ENCODE results near the gene D2HGDH. TPM values are rescaled to one million over a fixed set of nuclear protein-coding genes. Genes with fewer than 3 reads are reported as not detected.

The D2HGDH gene
- 18.7 and 28.1 TPM in 2 replicates for total RNA-seq (2014; rRNA removed; shearing (Covaris generic); ENCODE audit: low replicate concordance)

DNA sequence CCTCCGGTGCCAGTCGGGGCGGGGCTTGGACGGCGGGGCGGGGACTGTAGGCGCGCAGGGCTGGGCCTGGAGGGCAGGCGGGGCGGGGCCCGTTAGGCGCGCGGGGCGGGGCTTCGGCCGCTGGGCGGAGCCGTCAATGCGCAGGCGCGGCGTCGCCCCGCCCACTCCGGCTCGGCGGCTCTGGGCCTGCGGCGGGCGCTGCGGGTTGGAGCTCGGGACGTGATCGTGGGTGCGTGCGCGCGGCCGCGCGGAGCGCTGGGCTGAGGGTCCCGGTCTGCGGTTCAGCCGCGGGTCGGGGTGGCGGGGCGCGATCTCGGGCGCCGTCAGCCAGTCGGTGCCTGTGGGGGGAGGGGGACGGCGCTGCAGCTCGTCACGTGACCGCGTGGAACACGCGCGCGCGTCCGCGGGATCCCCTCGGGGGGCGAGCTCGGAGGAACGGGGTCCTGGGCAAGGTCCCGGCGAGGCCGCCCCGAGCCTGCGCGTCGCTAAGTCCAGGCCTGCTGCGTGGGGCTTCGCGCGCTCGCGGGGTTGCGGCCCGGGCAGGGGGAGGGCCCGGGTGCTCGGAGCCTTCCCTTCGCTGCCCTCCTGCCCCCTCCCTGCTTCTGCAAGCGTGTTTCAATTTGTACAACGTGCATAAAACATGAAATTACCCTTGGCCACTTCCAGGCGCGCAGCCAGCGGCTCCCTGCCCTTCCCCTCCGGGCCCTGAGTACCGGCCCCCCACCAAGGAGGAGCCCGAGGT lies at the start of gene D2HGDH:
Gene D2HGDH, plus strand, starts transcription at position 164 of the 742 bp plus-strand sequence. CDS start 595 bp downstream, outside the sequence.
- Histone ChIP-seq H3K9me3 (no peaks in the 10 kb centered on the region), H3K36me3 (peaks cover 28% of the 10 kb centered on the region)
- DNase-seq, result peak; percentile 84

DNA sequence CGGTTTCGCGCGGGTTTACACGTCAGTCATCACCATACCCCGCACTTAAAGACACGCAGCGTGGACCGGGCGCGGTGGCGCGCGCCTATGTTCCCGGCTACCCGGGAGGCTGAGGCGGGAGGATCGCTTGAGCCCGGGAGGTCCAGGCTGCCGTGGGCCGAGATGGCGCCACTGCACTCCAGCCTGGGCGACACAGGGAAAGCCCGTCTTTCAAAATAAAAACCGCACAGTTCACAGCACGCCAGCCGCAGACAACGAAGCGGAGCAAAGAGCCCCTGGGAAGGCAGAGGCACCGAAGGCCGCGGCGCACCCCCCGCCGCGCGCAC lies 48.1 kb upstream of the D2HGDH start:
- peaks cover 73% of the 10 kb centered on the region for H3K36me3 ChIP-seq
- no peak for DNase-seq
- peak overlapping the region; percentile 99 for H3K4me3 ChIP-seq
- no peaks in the 10 kb centered on the region for H3K27me3 ChIP-seq
- H3K9me3 ChIP-seq, result no peaks in the 10 kb centered on the region

More for the DNA sequence above, at the start of gene D2HGDH:
- Histone ChIP-seq H3K4me3 (peak within 1 kb of the TSS; percentile 88), H3K27me3 (no peaks in the 10 kb centered on the region)

DNA sequence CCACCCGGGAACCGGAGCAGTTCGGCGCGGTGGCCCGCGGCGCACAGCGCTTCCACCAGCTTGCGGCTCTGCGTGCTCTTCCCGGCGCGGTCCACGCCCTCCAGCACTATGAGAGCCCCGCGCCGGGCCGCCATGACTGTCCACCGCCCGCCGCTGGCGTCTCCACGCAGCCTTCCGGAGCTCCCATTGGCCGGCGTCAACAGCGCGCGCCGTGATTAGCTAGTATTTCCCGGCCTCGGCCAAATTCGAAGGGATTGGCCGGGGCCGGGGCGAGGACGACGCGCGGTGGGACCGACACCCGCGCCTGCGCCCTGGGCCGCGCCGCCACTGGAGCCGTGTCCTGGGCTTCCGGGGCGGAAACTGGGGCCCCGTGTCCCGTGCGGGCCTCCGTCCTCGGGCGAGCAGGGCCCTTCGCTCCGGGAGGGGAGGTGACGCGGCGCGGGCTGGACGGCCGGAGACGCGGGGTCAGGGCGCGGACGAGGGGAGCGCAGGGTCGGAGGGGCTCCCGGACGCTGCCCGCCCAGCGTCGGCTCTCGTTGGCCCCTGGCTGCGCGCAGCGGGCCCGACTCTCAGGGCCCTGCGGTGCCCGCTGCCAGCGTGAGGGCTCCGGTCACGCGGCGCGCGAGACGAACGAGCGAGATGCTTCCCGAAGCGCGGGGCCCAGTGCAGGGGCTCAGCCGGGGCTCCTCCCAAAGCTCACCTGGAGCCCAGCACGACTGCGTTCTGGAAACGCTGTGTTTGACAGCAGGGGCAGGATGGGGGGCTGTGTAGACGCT lies 47.6 kb upstream of the D2HGDH start, which contains the start of gene DTYMK:
Gene DTYMK, minus strand, starts transcription at position 166 of the 776 bp plus-strand sequence. Its CDS starts 32 bp downstream, at position 134.
- peaks cover 73% of the 10 kb centered on the region for H3K36me3 ChIP-seq
- no peaks in the 10 kb centered on the region for H3K27me3 ChIP-seq
- peak within 1 kb of the TSS; percentile 99 for H3K4me3 ChIP-seq
- peak; percentile 97 for DNase-seq
- no peaks in the 10 kb centered on the region for H3K9me3 ChIP-seq

DNA sequence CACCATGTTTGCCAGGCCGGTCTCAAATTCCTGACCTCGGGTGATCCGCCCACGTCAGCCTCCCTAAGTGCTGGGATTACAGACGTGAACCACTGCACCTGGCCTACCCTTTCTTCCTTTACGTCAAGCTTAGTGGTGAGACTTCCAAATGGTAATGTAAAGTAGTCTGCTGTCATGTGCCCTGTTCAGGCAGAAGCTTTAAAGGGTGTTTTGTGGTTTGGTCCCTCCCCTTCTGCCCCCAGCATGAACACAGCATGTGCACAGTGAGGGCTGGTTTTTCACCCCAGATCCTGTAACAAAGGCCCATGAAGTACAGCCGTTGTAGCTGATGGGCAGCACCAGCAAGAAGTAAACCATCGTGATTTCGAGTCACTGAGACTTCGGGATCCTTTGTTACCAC lies 45.1 kb upstream of the D2HGDH start:
- no peaks in the 10 kb centered on the region for H3K27me3 ChIP-seq
- H3K9me3 ChIP-seq, result no peaks in the 10 kb centered on the region
- no peak overlapping the region for H3K4me3 ChIP-seq
- DNase-seq, result no peak
- peaks cover 70% of the 10 kb centered on the region for H3K36me3 ChIP-seq

DNA sequence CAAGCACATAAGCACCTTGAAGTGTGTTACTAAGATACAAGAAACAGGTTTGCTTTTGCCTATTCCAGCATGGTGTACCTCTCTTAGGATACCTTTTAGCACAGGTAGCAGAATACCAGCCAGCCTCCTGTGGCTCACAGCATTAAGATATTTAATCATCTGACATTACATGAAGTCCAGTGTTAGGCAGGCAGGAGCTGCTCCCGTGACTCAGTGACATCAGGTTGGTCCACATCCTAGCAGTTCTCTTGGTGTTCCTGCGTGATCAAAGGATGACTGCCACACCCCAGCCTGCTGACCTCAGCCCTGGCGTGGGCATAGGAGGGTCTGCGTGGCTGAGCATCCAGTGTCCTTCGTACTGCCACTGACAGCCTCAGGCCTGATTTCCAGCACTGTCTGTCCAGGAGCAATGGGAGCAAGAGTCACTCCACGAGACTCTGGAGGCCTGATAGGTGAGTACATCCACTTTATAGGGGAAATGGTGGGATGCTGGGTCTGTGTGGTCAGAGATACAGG lies 44.2 kb upstream of the D2HGDH start:
- Histone ChIP-seq H3K36me3 (peaks cover 69% of the 10 kb centered on the region), H3K9me3 (no peaks in the 10 kb centered on the region), H3K4me3 (no peak overlapping the region), H3K27me3 (no peaks in the 10 kb centered on the region)
- DNase-seq, result no peak

DNA sequence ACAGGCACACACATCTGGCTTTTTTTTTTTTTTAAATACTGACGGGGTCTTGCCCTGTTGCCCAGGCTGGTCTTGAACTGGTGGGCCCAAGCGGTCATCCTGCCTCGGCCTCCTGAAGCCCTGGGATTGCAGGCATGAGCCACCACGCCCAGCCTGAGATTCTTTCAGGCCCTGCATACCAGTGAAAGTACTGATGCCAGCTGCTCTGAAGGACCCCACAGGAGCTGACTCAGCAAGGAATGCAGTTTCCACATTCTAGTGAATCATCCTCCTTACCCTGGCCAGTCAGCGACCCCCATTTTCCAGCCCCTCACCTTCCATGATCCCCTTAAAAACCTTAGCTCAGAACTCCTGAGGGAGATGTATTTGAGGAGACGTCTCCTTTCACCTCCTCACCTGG lies 42.0 kb upstream of the D2HGDH start:
- Histone ChIP-seq H3K36me3 (peaks cover 68% of the 10 kb centered on the region), H3K4me3 (no peak overlapping the region), H3K27me3 (no peaks in the 10 kb centered on the region), H3K9me3 (no peaks in the 10 kb centered on the region)
- peak; percentile 59 for DNase-seq

DNA sequence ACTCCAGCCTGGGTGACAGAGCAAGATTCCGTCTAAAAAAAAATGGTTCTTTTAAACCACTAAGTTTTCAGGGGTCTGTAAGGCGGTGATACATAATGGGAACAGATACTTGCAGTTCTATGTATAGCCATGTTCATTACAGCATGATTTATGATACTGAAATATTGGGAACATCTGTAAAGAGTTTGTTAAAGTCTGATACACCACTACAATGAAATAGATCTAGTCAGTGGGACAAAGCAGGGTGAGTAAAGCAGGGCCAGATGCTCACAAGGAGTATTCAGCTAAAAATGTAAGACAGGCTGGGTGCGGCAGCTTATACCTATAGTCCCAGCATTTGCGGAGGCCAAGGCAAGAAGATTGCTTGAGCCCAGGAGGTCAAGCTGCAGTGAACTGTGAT lies 38.8 kb upstream of the D2HGDH start:
- Histone ChIP-seq H3K9me3 (no peaks in the 10 kb centered on the region), H3K36me3 (peaks cover 45% of the 10 kb centered on the region), H3K4me3 (no peak overlapping the region), H3K27me3 (no peaks in the 10 kb centered on the region)
- no peak for DNase-seq

GRCh38 chr2:241701149-241701398 lies 33.4 kb upstream of the D2HGDH start:
- no peak for DNase-seq
- Histone ChIP-seq H3K4me3 (peak overlapping the region; percentile 80), H3K9me3 (peaks cover 4% of the 10 kb centered on the region; the same call in 1 of the 2 replicates), H3K27me3 (no peaks in the 10 kb centered on the region), H3K36me3 (peaks cover 14% of the 10 kb centered on the region)

DNA sequence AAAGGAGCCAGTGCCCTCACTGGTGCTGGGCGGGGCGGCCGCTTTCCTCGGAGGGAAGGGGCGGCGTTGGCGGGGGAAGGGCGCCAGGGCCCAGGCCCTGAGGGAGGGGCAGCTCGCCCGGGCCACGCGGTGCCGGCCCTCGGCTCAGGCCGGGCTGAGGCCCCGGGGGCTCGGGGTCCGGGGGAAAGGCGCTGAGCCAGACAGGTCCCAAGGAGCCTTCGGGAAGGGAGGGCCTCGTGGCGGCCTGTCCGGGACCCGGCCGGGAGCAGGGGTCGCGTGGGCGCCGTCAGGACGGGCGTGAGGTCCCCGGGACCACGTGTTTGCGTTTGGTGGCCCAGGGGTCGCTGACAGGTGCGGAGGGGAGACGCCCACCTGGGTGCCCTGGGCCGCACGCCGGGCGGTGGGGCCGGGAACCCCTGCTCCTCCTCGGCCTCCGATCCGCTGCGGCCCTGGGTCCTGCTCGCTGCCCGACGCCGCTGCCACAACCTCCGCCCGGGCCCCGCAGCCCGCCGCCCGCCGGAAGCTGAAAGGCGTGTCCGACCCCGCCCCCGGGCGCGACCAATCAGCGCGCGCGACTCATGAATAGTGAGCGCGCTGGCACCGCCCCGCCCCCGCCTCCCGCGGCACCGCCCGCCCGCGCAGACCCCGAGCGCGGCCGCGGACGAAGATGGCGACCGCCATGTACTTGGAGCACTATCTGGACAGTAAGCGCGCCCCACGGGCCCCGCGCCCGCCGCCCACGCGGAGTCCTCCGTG lies 32.9 kb upstream of the D2HGDH start, which contains the start of gene ING5:
Gene ING5, plus strand, starts transcription at position 641 of the 756 bp plus-strand sequence. Its CDS starts 27 bp downstream, at position 668.
- H3K36me3 ChIP-seq, result peaks cover 19% of the 10 kb centered on the region
- H3K9me3 ChIP-seq, result peaks cover 5% of the 10 kb centered on the region; the same call in 1 of the 2 replicates
- peak; percentile 95 for DNase-seq
- no peaks in the 10 kb centered on the region for H3K27me3 ChIP-seq
- H3K4me3 ChIP-seq, result peak within 1 kb of the TSS; percentile 80

GRCh38 chr2:241702155-241703031 lies 32.0 kb upstream of the D2HGDH start:
- DNase-seq, result peak; percentile 80
- Histone ChIP-seq H3K27me3 (no peaks in the 10 kb centered on the region), H3K36me3 (peaks cover 27% of the 10 kb centered on the region), H3K9me3 (peaks cover 5% of the 10 kb centered on the region; the same call in 1 of the 2 replicates), H3K4me3 (peak overlapping the region; percentile 80)

DNA sequence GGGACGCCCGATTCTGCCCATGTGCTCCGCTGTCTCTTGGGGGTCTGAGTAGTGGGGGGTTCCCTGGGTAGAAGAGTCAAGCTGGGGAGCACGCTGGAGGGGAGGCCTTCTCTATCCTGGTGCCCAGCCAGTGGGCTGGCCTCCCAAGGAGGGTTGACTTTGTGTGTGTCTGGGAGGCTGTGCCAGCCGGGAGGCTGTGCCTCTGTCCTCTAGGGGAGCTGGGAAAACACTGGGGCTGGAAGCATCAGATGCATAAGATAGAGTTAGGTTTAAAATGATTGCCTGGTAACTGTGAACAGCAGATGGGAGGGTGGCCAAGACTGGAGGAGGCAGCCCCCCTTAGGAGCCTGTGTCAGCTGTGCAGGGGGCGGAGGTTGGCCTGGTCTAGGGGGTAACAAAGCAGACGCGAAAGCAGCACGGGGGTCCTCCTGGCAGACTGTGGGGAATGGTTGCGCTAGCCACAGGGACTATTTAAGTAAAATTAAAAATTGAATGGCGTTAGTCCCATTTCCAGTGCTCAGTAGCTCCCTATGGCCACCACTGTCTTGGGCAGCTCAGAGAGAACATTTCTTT lies 31.3 kb upstream of the D2HGDH start:
- Histone ChIP-seq H3K4me3 (peak overlapping the region; percentile 80), H3K9me3 (peaks cover 5% of the 10 kb centered on the region; the same call in 1 of the 2 replicates), H3K36me3 (peaks cover 33% of the 10 kb centered on the region), H3K27me3 (no peaks in the 10 kb centered on the region)
- peak; percentile 48 for DNase-seq

GRCh38 chr2:241706537-241706936 lies 27.9 kb upstream of the D2HGDH start:
- H3K4me3 ChIP-seq, result no peak overlapping the region
- no peak for DNase-seq
- H3K36me3 ChIP-seq, result peaks cover 52% of the 10 kb centered on the region
- H3K27me3 ChIP-seq, result no peaks in the 10 kb centered on the region
- H3K9me3 ChIP-seq, result peaks cover 5% of the 10 kb centered on the region; the same call in 1 of the 2 replicates

GRCh38 chr2:241708879-241709278 lies 25.6 kb upstream of the D2HGDH start:
- peaks cover 66% of the 10 kb centered on the region for H3K36me3 ChIP-seq
- no peak for DNase-seq

DNA sequence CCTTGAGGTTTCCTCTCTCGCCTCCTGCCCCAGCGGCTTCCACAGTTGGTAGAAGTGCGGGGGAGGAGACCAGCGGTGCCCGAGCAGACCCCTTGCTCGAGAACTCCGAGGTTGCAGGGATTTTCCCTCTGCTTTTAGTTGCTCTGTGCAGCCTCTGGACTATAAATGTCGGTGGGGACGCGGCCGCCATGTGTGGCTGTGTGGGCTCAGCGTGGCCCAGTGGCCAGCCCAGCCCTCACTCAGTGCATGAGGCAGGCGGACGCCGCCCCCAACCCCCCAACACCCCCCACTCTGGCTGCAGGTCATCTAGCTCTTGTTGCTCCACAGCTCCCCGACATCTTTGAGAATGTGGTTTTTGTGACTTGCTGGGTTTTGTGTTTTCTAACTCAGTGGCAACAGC lies 15.3 kb upstream of the D2HGDH start:
- Histone ChIP-seq H3K9me3 (no peaks in the 10 kb centered on the region), H3K27me3 (no peaks in the 10 kb centered on the region), H3K36me3 (peaks cover 36% of the 10 kb centered on the region), H3K4me3 (no peak overlapping the region)
- DNase-seq, result no peak

More at GRCh38 chr2:241708879-241709278, 25.6 kb upstream of the D2HGDH start:
- H3K4me3 ChIP-seq, result no peak overlapping the region
- peaks cover 5% of the 10 kb centered on the region; the same call in 1 of the 2 replicates for H3K9me3 ChIP-seq
- H3K27me3 ChIP-seq, result no peaks in the 10 kb centered on the region

- no peaks in the 10 kb centered on the region for H3K9me3 ChIP-seq
- H3K36me3 ChIP-seq, result peaks cover 34% of the 10 kb centered on the region
- H3K4me3 ChIP-seq, result no peak overlapping the region
- no peak for DNase-seq
- no peaks in the 10 kb centered on the region for H3K27me3 ChIP-seq
Measured at GRCh38 chr2:241720099-241720498, 14.3 kb upstream of the D2HGDH start.
